Measurements from ENCODE around the gene ENAH. TPM values are rescaled to one million over a fixed set of nuclear protein-coding genes. Genes with fewer than 3 reads are reported as not detected.

ENAH gene
- total and polyA plus RNA-seq, 9 of the 15 experiments (the other 6 are each of a cell fraction or from before 2014, with no cell fraction given) = 0.03 to 1.2 (median 0.15) TPM

DNA sequence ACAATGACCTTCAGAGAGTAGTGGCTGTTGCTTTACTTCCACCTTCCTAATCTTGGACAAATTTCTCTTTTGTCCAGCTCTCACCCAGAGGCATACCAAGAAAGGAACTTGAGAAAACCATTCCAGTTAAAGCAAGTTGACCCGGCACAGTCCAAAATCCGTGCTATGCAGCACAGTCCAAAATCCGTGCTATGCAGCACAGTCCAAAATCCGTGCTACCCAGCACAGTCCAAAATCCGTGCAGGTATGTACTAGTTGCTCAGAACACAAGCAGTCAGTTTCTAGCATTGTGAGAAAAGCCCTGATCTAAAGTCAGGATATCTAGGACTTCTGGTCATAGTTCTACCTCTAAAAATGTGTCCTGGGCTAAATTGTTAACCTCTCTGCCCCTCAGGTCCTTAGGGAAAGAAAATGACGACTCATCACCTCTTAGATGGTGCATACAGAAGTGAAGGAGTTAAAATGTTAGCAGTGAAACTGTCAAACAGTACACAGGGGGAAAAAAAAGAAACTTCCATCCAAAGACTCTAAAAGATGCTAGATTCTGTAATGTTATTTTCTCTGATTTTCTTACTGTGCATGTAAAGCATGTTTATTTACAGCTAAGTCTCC lies 40.3 kb upstream of the ENAH start:
- Histone ChIP-seq H3K9me1 (ENCODE audit: control insufficient read depth, insufficient read depth, low read length) (no peaks in the 10 kb centered on the region), H3K4me3 (no peak overlapping the region), H3K9me3 (replicated peaks; ENCODE audit: control insufficient read depth, insufficient read depth, low read depth, low read length) (no peaks in the 10 kb centered on the region), H3K27me3 (ENCODE audit: control insufficient read depth in 2 of 2, insufficient read depth in 2 of 2, low read length in 2 of 2) (peaks cover 32 to 44% of the 10 kb centered on the region in 2 experiments), H2AFZ (ENCODE audit: low read depth, low read length) (no peak overlapping the region), H3K27ac (ENCODE audit: extremely low read depth, low read depth, low read length) (no peak overlapping the region), H3K4me1 (replicated peaks in 1 of 2; ENCODE audit: control insufficient read depth in 2 of 2, insufficient read depth in 2 of 2, low read length in 2 of 2) (no peaks in the 10 kb centered on the region), H3K79me2 (ENCODE audit: control insufficient read depth, insufficient read depth, low read length) (no peaks in the 10 kb centered on the region), H3K9ac (ENCODE audit: insufficient read depth in 1 of 2, low read depth in 2 of 2, low read length in 2 of 2) (no peak overlapping the region), H4K20me1 (replicated peaks; ENCODE audit: control insufficient read depth, insufficient read depth, low read length) (no peaks in the 10 kb centered on the region), H3K36me3 (ENCODE audit: control insufficient read depth, insufficient read depth, low read length) (no peaks in the 10 kb centered on the region), H3K4me2 (ENCODE audit: insufficient read depth, low read length) (no peak overlapping the region)
- FAIRE-seq = no peak
- WGBS (ENCODE audit: insufficient coverage, low coverage, missing lambda C conversion rate) = 1% methylated on average over 6 of the region's 6 CpGs
- ChIA-PET POLR2A (interaction anchor here (0.6 kb wide), 1 partner anchor 28 kb away, joined by 3 read pairs; no protein-coding TSS in a partner anchor), CTCF (ENCODE audit: low intra/inter-chr PET ratio) (no interaction called here)
- BruUV-seq (replicated peaks) = no TSS peak
- TF ChIP-seq MAFG (tag; conservative IDR thresholded peaks at IDR 0.05) = peak; percentile 40; the same call in 1 of the 2 replicates
- TF ChIP-seq STAT5B (CRISPR knock-in tag; IDR thresholded peaks at IDR 0.05) = no peak
- ATAC-seq = no peak
- intact Hi-C loops (cut with micrococcal nuclease) (no loop called here), in situ Hi-C loops (cut with MboI) (no loop called here)
- no peak for DNase-seq (ENCODE audit: extremely low read depth in 1 of 4, low spot score in 3 of 4)

DNA sequence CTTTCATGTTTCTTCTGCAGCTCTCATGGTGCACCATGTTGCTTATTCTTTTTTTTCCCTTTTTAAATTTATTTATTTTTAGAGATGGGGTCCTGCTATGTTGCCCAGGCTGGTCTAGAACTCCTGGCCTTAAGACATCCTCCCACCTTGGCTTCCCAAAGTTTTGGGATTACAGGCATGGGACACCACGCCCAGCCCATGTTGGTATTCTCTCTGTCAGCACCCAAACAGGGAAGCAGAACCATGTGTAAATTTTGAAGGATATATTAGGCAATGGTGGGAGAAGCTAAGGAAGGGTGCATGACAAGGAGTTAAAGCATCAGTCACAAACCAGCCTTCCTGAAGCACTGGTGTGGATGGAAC lies 39.6 kb upstream of the ENAH start:
- no peak for DNase-seq (ENCODE audit: extremely low read depth in 1 of 4, low spot score in 3 of 4)
- in situ Hi-C loops (cut with MboI) = no loop called here
- ChIA-PET CTCF (ENCODE audit: low intra/inter-chr PET ratio) (no interaction called here), POLR2A (interaction anchor here (0.6 to 1.2 kb wide), 2 partner anchors 11 to 27 kb away, joined by 3 to 4 read pairs; no protein-coding TSS in a partner anchor)
- Histone ChIP-seq H3K27ac (ENCODE audit: extremely low read depth, low read depth, low read length) (no peak overlapping the region), H3K79me2 (ENCODE audit: control insufficient read depth, insufficient read depth, low read length) (no peaks in the 10 kb centered on the region), H3K36me3 (ENCODE audit: control insufficient read depth, insufficient read depth, low read length) (no peaks in the 10 kb centered on the region), H3K4me1 (replicated peaks in 1 of 2; ENCODE audit: control insufficient read depth in 2 of 2, insufficient read depth in 2 of 2, low read length in 2 of 2) (no peaks in the 10 kb centered on the region), H3K4me2 (ENCODE audit: insufficient read depth, low read length) (no peak overlapping the region), H3K9me1 (ENCODE audit: control insufficient read depth, insufficient read depth, low read length) (no peaks in the 10 kb centered on the region), H3K9ac (ENCODE audit: insufficient read depth in 1 of 2, low read depth in 2 of 2, low read length in 2 of 2) (no peak overlapping the region), H3K4me3 (no peak overlapping the region), H2AFZ (ENCODE audit: low read depth, low read length) (no peak overlapping the region), H3K27me3 (ENCODE audit: control insufficient read depth in 2 of 2, insufficient read depth in 2 of 2, low read length in 2 of 2) (peaks cover 31 to 40% of the 10 kb centered on the region in 2 experiments), H4K20me1 (replicated peaks; ENCODE audit: control insufficient read depth, insufficient read depth, low read length) (no peaks in the 10 kb centered on the region), H3K9me3 (replicated peaks; ENCODE audit: control insufficient read depth, insufficient read depth, low read depth, low read length) (no peaks in the 10 kb centered on the region)
- no peak for TF ChIP-seq PCBP2 (IDR thresholded peaks at IDR 0.05; ENCODE audit: low read depth, low read length, poor library complexity, severe bottlenecking)
- TF ChIP-seq, protein P1, sequence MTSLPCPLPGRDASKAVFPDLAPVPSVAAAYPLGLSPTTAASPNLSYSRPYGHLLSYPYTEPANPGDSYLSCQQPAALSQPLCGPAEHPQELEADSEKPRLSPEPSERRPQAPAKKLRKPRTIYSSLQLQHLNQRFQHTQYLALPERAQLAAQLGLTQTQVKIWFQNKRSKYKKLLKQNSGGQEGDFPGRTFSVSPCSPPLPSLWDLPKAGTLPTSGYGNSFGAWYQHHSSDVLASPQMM (CRISPR knock-in tag; IDR thresholded peaks at IDR 0.05) = no peak
- TF ChIP-seq PTRF (tag; IDR thresholded peaks at IDR 0.05) = no peak
- TF ChIP-seq, protein P2, sequence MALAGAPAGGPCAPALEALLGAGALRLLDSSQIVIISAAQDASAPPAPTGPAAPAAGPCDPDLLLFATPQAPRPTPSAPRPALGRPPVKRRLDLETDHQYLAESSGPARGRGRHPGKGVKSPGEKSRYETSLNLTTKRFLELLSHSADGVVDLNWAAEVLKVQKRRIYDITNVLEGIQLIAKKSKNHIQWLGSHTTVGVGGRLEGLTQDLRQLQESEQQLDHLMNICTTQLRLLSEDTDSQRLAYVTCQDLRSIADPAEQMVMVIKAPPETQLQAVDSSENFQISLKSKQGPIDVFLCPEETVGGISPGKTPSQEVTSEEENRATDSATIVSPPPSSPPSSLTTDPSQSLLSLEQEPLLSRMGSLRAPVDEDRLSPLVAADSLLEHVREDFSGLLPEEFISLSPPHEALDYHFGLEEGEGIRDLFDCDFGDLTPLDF (CRISPR knock-in tag; IDR thresholded peaks at IDR 0.05) = no peak
- no peak for TF ChIP-seq HNRNPL (IDR thresholded peaks at IDR 0.05; ENCODE audit: low read depth, low read length)
- TF ChIP-seq, protein P3, sequence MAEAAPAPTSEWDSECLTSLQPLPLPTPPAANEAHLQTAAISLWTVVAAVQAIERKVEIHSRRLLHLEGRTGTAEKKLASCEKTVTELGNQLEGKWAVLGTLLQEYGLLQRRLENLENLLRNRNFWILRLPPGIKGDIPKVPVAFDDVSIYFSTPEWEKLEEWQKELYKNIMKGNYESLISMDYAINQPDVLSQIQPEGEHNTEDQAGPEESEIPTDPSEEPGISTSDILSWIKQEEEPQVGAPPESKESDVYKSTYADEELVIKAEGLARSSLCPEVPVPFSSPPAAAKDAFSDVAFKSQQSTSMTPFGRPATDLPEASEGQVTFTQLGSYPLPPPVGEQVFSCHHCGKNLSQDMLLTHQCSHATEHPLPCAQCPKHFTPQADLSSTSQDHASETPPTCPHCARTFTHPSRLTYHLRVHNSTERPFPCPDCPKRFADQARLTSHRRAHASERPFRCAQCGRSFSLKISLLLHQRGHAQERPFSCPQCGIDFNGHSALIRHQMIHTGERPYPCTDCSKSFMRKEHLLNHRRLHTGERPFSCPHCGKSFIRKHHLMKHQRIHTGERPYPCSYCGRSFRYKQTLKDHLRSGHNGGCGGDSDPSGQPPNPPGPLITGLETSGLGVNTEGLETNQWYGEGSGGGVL (CRISPR knock-in tag; IDR thresholded peaks at IDR 0.05) = no peak
- no peak for TF ChIP-seq RNF2 (IDR thresholded peaks at IDR 0.05)
- no peak for TF ChIP-seq BRD4 (IDR thresholded peaks at IDR 0.05)
- TF ChIP-seq POLR2B (IDR thresholded peaks at IDR 0.05; ENCODE audit: low read depth, partially characterized antibody) = no peak
- no peak for TF ChIP-seq ELF2 (CRISPR knock-in tag; IDR thresholded peaks at IDR 0.05)
- BruUV-seq (replicated peaks) = no TSS peak
- intact Hi-C loops (cut with micrococcal nuclease) = no loop called here
- no peak for ATAC-seq
- no peak for FAIRE-seq
- whole genome bisulfite sequencing (ENCODE audit: insufficient coverage, low coverage, missing lambda C conversion rate) = 0% methylated on average over 1 of the region's 1 CpG
